ENCODE data around the gene MFF. TPM values are rescaled to one million over a fixed set of nuclear protein-coding genes. Genes with fewer than 3 reads are reported as not detected.

The MFF gene
- total RNA-seq, 1 experiment from 2014 or later: 83.3 TPM

DNA sequence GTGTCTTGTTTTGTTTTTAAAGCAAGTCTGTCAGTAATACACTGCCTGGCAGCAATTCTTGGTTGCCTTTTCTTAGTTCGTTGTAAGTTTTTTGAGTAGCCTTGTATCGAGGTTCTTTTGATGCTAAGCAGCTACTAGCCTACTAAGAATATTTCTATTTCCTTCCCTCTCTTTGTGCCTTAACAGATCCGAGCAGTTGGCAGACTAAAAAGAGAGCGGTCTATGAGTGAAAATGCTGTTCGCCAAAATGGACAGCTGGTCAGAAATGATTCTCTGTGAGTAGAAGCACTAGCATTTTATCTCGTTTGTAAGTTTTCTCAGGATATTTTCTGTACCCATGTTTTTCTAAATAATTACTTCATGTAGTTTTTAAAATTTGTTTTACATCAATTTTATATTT lies 15.1 kb downstream of the MFF start:
- H2AFZ ChIP-seq (ENCODE audit: low read length): no peak overlapping the region
- no peak overlapping the region for H2BK120ac ChIP-seq (ENCODE audit: low read depth, low read length, poor library complexity, severe bottlenecking)
- H3T11ph ChIP-seq (ENCODE audit: low read length): no peak overlapping the region
- Mint-ChIP-seq H3K9me3 (no peaks in the 10 kb centered on the region), H3K27ac (no peak overlapping the region), H3K36me3 (ENCODE audit: insufficient read depth in 1 of 3, low read depth in 3 of 3) (peaks cover 7 to 44% (median 43%) of the 10 kb centered on the region in 3 experiments; a peak in 5 of 7 replicates), H3K4me1 (no peaks in the 10 kb centered on the region), H3K4me3 (no peak overlapping the region), H3K27me3 (ENCODE audit: low read depth) (no peaks in the 10 kb centered on the region)
- no peaks in the 10 kb centered on the region for H3K79me1 ChIP-seq (ENCODE audit: insufficient read depth, low read depth, low read length, poor library complexity, severe bottlenecking)
- H3K9ac ChIP-seq (ENCODE audit: extremely low read depth, insufficient read length, low read length): no peak overlapping the region
- H4K20me1 ChIP-seq (ENCODE audit: control insufficient read depth, insufficient read depth, insufficient read length): no peaks in the 10 kb centered on the region
- no peak for TF ChIP-seq CTCF (conservative IDR thresholded peaks at IDR 0.05)
- no peaks in the 10 kb centered on the region for H3K4me1 ChIP-seq (ENCODE audit: insufficient read depth, low read length)
- H4K5ac ChIP-seq (ENCODE audit: insufficient read length, low read depth, low read length): no peak overlapping the region
- no peak overlapping the region for H2BK12ac ChIP-seq (ENCODE audit: insufficient read length, low read depth, low read length)
- H3K79me2 ChIP-seq (ENCODE audit: insufficient read depth, low read length): no peaks in the 10 kb centered on the region
- H4K8ac ChIP-seq (replicated peaks; ENCODE audit: insufficient read length, low read depth, low read length): no peak overlapping the region
- H3K9me3 ChIP-seq (ENCODE audit: control insufficient read depth, low read depth, low read length): no peaks in the 10 kb centered on the region
- no peak overlapping the region for H3K23ac ChIP-seq (ENCODE audit: insufficient read length, low read depth, low read length)
- H3K14ac ChIP-seq (ENCODE audit: insufficient read depth, low read length): no peak overlapping the region
- no peak overlapping the region for H3K4ac ChIP-seq (ENCODE audit: low read depth, low read length)
- H4K91ac ChIP-seq (ENCODE audit: insufficient read length, low read depth, low read length): no peak overlapping the region
- WGBS (ENCODE audit: extremely low coverage, insufficient read length, low lambda C conversion rate): no CpG with 5 or more reads among the region's 6 CpGs
- H2BK15ac ChIP-seq (ENCODE audit: low read depth, low read length): no peak overlapping the region
- no peaks in the 10 kb centered on the region for H3K27me3 ChIP-seq (ENCODE audit: insufficient read depth, low read length)
- H3K27ac ChIP-seq (ENCODE audit: insufficient read length, low read depth, low read length): no peak overlapping the region
- H3K23me2 ChIP-seq (ENCODE audit: insufficient read length, low read depth, low read length, poor library complexity, severe bottlenecking): no peaks in the 10 kb centered on the region
- DNase-seq: no peak
- no peak overlapping the region for H2AK5ac ChIP-seq (ENCODE audit: insufficient read length, low read length)
- no peak overlapping the region for H3K56ac ChIP-seq (ENCODE audit: insufficient read length, low read depth, low read length)
- no peak overlapping the region for H3K18ac ChIP-seq (ENCODE audit: insufficient read length, low read depth, low read length)
- no peak overlapping the region for H3K4me2 ChIP-seq (ENCODE audit: insufficient read depth, insufficient read length, low read length)
- H2BK20ac ChIP-seq (ENCODE audit: low read depth, low read length, poor library complexity, severe bottlenecking): no peak overlapping the region
- no peak overlapping the region for H2BK5ac ChIP-seq (ENCODE audit: insufficient read length, low read length)
